Measurements from ENCODE around the gene POLQ.
A peak's percentile ranks its signal among the peaks of the same experiment; 100 is the strongest.
"Not testable (repeated sequence)": the region's sequence is repeated elsewhere in the genome, so short reads cannot be mapped to it uniquely, and the experiment has no call there.

POLQ gene

DNA sequence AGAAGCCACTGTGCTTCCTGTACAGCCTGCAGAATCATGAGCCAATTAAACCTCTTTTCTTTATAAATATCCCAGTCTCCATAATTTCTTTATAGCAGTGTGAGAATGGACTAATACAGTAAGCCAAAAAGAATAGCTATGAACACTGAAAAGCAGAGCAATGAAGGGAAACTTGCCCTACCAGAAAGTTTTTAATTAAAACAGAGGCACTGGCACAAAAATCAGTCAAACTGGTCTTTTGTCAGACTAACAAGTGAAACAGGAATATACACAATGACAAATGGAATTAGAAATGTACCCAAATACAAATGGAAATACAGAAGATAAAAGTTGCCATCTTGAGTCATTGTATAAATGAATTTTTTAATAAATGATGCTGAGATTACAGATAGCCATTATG, 40.5 kb downstream of the POLQ start:
- DNase-seq = no peak

GRCh38 chr3:121504618-121505017, 41.2 kb downstream of the POLQ start:
- no peak for DNase-seq

GRCh38 chr3:121496786-121497185, 49.0 kb downstream of the POLQ start:
- no peak for DNase-seq

DNA sequence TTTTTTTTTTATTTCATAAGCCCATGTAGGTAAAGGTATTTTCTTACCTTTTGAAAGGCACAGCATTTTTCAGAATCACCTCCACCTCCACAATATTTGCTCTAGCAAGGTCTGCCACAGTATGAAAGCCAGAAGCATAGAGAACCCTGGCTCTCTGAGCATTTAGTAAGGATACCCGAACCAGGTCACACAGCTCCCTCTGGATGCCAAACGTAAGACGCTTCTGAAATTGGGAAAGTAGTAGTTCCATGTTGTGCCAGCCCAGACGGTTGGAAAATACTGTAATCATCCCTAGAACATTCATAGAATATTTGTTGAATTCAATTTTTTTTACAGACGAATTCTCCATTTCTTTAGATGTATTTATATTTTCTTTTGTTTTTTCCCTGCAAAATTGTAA, 52.4 kb downstream of the POLQ start:
- DNase-seq = no peak

DNA sequence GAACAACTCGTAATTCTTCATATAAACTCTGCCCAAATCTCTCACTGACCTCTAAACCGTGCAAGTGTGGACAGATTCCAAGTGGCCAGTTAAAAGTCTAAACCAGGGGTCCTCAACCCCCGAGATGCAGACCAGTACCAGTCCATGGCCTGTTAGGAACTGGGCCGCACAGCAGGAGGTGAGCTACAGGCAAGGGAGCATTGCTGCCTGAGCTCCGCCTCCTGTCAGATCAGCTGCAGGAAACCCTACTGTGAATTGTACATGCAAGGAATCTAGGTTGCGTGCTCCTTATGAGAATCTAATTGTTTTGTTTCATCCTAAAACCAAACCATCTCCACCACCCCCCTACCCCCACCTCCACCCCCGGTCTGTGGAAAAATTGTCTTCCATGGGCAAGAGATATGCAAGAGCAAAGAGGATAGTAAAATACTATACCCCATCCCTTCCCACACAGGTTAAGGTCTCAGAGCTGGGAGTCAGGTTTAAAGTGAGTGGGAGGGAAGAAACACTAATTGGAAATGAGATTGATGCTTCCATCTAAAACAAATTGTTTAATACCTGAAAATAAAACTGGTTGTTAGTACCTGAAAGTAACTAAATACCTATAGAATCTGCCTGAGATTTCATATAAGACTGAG, 54.0 kb downstream of the POLQ start:
- DNase-seq = no peak

- DNase-seq = no peak
Observed at GRCh38 chr3:121490161-121490560, 55.6 kb downstream of the POLQ start.

GRCh38 chr3:121488628-121489027, 57.2 kb downstream of the POLQ start:
- DNase-seq = no peak

DNA sequence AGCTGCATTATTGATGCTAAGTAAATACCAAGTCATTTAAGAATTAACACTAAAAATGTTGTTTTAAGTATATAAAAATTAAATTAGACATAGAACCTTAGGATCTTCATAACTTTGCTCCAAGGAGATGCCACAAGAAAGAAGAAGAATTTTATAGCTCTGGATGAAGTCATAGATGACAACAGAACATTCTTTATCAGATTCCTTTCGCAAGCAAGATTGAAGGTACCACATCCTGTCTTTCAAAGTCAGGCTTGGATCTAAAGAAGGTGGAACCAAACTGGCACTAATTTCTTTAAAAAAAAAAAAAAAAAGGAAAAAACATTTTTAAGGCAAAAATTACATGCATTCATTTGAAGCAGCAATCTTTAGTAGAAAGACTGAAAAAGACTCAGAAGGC, 62.5 kb downstream of the POLQ start:
- no peak for DNase-seq

GRCh38 chr3:121482660-121483059, 63.1 kb downstream of the POLQ start:
- no peak for DNase-seq

DNA sequence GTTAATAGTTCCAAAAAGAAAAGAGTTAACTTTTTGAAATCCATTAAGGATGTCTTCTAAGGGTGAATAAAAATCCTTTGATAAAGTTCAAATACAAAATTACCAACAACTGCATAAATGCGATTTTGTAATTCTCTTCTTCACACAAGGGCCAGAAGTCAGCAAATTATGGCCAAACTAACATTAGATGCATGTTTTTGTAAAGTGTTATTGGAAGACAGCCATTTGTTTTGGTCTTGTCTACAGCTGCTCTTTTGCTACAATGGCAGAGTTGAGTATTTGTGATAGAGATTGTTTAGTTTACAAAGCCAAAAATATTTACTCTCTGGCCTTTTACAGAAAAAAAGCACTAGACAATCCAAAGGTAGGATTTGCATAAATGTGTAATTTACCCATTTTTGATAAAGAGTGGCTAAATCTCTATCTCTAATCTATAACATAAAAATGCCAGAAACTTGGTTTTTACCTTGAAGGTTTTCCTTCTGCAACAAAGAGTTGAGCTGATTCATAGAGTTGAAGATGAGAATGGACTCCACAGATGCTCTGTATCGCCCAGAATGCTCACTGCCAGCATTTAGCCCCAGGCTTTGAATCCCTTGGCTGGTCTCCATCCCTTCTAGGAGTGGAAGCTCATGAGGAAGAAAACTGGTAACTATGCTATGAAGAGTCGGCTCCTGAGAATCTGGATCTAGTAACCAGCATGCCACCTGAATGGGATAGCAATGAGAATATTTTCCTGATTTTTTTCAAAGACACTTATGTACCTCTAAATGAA, 64.5 kb downstream of the POLQ start:
- no peak for DNase-seq

GRCh38 chr3:121477589-121477988, 68.2 kb downstream of the POLQ start:
- DNase-seq = no peak

DNA sequence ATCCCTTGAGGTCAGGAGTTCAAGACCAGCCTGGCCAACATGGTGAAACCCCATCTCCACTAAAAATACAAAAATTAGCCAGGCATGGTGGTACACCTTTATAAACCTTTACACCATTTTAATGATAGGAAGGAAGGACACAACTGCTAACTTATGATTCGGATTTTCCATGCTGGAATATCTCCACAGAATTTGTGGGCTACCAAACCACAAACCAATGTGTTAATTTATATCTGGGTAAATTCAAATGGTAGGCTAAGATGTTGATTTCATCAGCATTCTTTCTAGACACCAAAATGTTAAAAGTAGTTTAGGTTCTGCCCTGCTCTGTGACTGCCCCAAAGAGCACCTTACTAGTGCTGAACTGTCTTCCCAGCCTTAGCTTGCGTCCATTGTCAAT, 72.8 kb downstream of the POLQ start:
- DNase-seq = no peak

DNA sequence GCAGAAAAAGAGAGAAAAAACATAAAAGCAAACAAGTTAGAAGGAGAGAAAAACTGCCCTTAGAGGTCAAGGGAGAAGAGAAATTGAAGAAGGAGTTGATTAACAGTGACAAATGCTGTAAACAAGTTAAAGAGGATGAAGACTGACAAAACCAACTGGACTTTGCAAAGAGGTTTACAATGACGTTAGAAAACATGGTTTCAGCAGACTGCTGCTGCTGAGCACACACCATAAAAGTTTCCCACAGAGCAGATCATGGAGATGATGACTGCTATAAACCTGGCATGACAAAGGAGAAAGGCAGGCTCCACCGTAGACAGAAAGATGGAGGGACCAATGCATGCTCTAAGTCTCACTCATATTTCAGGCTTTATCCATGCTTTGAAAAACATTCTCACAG, 78.7 kb downstream of the POLQ start:
- DNase-seq = no peak

DNA sequence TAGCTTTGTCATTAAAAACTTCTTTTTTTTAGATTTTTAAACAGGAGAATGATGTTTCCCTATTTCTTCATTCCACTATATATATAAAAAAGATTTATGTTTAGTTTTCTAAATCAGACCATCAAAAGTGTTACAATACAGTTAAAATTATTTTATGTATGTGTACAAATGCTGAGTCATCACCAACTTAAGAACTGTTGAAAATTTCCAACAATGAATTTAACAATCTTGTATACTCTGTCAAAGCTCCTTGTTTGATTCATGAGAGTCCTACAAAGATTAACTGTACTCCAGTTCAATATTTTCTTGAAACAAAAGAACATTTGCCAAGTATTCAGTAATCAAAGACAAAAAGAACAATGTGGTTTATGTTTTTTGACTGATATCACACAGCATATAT, 82.0 kb downstream of the POLQ start:
- no peak for DNase-seq

DNA sequence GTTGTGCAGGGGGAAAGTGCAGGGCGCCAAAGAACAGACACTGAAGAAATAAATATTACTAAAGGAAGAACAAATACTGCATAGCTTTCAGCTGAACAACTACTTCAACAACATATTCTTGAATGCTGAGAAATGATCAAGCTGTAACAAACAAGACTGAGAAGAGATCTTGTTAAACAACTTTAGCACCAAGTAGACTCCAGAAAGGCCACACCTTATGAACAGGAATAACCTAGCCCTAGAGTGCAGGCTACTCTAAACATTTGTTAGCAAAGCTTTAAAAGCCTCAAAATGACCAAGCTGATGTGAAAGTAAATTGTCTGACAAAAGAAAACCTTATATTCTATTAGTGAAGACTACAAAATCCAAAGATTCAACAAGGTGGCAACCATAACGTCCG, 83.2 kb downstream of the POLQ start:
- no peak for DNase-seq

DNA sequence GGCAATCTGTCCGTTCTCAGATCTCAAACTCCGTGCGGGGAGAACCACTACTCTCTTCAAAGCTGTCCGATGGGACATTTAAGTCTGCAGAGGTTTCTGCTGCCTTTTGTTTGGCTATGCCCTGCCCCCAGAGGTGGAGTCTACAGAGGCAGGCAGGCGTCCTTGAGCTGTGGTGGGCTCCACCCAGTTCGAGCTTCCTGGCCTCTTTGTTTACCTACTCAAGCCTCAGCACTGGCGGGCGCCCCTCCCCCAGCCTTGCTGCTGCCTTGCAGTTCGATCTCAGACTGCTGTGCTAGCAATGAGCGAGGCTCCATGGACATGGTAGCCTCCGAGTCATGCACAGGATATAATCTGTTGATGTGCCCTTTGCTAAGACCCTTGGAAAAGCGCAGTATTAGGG, 94.0 kb downstream of the POLQ start:
- not testable (repeated sequence) for DNase-seq

DNA sequence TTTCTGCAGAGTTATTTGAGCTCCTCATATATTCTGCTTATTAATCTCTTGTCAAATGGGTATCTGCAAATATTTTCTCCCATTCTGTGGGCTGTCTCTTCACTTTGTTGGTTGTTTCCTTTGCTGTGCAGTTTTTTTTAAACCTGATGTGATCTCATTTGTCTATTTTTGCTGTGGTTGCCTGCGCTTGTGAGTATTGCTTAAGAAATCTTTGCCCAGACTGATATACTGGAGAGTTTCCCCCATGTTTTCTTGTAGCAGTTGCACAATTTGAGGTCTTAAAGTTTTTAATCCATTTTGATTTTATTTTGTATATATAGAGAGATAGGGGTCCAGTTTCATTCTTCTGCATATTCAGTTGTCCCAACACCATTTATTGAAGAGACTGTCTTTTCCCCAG, 102.3 kb downstream of the POLQ start:
- DNase-seq = no peak

- DNase-seq = no peak
Observed at GRCh38 chr3:121436641-121437040, 109.1 kb downstream of the POLQ start.

GRCh38 chr3:121436074-121436473, 109.7 kb downstream of the POLQ start:
- no peak for DNase-seq

DNA sequence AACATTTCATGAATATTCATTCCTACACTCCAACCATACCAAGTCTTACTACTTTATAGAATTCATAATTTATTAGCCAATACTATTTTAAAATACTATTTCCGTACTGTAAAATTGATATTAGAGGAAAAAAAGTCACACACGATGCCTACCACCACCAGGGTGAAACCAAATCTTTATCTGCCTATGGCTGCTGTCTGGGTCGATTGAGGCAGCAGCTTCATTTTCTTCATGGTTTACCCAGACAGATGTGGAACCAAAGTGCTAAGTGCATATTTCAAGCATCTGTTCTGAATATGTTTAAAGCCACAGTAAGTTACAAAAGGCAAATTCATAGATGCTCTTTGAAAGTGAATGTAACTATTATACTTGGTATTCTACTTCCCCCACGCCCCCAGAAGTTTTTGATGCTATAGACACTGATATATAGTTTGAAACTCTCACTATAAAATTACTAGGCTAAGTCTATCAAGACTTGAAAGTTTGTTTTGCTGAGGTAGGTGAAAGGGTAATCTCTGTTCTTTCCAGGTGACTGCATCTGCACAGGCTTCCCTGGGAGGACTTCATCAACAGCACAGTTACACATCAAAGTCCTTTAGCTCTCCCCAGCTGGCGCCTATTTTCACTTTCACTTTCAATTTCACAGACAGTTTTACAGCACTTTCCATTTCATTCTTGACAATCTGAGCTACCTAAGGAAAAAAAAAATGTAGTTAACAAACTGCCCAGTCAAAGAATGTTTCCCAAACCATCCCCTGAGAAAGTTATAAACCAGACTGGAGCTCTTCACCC, 113.9 kb downstream of the POLQ start:
- peak; percentile 66 for DNase-seq

DNA sequence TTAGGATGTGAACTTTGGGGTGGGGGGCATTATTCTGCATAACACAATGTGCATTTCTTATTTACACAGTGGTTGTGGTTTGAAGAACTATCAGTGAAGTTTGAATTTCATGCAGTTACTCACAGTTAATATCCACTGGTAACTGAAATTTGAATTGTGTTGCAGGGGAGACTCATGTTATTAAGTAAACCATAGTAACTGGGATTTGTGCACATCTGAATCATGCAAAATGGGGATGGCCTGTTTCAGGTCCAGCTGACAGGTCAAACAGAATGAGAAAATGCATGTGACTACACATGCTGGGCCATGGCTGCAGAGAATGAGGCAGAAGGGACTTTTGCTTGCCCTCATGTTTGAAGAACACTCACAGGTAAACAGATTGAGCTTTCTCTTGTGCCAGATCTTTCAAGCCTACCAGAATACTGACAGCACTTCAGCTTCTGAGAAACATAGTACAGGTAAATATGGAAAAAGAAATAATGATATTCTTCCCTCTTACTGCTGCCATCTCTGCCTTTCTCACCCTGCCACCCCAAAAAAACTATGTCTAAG, 115.0 kb downstream of the POLQ start:
- DNase-seq = no peak

DNA sequence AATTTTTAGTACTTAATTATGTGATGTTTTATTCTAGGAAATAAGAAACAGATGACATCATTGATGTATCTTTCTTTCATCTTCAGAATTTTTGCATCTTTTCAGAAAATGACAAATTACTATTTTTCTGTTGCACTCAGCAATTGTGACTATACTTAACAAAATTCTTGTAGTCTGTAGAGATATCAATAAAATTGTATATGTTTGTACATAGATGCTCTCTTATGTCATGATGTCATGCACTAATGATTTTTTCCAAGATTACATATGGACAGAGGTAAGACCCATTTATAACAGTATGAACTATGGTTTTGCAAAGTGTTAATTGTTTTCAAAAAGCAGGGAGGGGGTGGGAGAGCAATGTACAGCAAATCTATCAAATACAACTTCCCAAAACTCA, 121.2 kb downstream of the POLQ start:
- DNase-seq = no peak

GRCh38 chr3:121418182-121418581, 127.6 kb downstream of the POLQ start:
- no peak for DNase-seq

GRCh38 chr3:121414924-121415323, 130.9 kb downstream of the POLQ start:
- DNase-seq = no peak

Data from CD4-positive, alpha-beta T cell treated with Interleukin-6 for 4 hours (primary cell).